Transverse colon (tissue), 4 donors: ENCODE results near the gene RAI1.

Source experiments
- CTCF ChIP-seq, 5 experiments: fragments of 200-600 bp in 3 of 5; fragments of 450-650 bp in 2 of 5; sonication (generic) in 3 of 5; IDR thresholded peaks; 1 replicate in 2 of 5; 2 replicates in 3 of 5; pipeline ENCODE4 v1.5.1; 2016 to 2017; ENCODE audit warnings: antibody characterized with exemption in 5 of 5, inconsistent platforms in 3 of 5, mild to moderate bottlenecking in 2 of 5, moderate library complexity in 1 of 5
- EP300 ChIP-seq: sonication (generic); formaldehyde crosslinking; IDR thresholded peaks from one replicate; pipeline ENCODE4 v1.6.1; 2017; ENCODE audit warnings: antibody characterized with exemption, low read depth
- POLR2AphosphoS5 ChIP-seq, 3 donors: sonication (generic); formaldehyde crosslinking; IDR thresholded peaks; one replicate each; pipeline ENCODE4 v1.6.1; 2016; ENCODE audit warnings: antibody characterized with exemption in 3 of 3

GRCh38 chr17:17636272-17636885, 44.9 kb upstream of the RAI1 start:
- TF ChIP-seq CTCF (IDR thresholded peaks at IDR 0.05) (no peak), POLR2AphosphoS5 (IDR thresholded peaks at IDR 0.05) (no peak), EP300 (no peak)
